Retina (tissue), 1 donor: ENCODE results near the gene MIOS.
"Not testable (repeated sequence)": the region's sequence is repeated elsewhere in the genome, so short reads cannot be mapped to it uniquely, and the experiment has no call there.

Source experiments
- DNase-seq: peaks from one replicate; pipeline ENCODE4 v3.0.0-alpha.2; 2016

Gene MIOS

DNA sequence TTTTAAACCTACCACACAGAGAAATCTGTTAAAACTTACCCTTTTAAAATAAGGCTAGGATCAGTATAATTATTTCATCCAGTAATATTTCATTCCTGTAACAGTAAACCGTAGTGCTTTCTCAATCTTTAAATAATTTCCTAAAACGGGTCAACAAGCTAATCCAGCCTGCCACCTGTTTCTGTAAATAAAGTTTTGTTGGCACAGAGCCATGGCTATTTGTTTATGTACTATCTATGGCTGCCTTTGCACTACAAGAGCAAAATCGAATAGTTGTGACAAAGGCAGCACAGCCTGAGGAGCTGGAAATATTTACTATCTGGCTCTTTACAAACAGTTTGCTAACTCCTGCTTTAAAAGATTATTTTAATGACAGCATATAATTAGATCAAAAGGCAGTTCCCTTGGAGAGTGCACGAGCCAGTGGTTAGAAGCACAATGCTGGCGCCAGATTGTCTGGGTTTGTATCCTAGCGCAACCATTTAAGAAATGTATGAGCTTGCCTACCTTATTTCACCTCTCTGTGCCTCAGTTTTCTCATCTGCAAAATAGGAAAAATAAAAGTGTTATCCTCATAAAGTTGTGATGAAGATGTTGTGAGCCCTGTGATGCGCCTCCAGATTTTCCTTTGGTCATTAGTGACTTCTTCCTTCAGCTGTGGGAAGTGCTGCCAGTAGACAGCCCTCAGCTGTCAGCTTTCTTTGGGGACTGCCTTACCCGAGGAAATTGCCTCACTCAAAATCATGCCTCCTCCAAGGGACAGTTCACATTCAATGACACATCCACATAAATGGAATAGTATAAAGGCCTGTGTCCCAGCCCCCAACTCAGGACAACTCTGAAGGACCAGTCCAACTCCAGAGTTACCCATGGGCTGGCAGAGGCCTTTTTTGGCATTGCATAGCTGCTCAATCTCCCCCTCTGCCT, 11.8 kb upstream of the MIOS start:
- no peak for DNase-seq

GRCh38 chr7:7556852-7557251, 9.8 kb upstream of the MIOS start:
- no peak for DNase-seq

DNA sequence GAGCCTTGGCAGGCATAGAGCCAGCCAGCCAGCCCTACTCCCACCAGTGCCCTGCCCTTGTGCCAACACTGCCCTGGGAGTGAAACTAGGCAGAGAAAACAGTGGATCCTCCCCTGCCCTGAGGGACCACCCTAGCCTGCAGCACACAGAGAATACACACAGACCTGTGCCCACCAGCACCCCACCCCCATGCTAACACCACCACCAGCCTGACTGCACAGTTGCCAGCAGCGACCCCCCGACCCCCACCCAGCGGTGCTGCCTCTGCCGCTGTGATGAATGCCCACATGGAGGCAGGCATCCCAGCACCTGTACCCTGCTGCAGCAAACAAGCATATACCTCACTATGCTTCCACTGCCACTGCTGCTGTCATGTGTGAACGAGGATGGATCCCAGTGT, 9.4 kb upstream of the MIOS start:
- no peak for DNase-seq

DNA sequence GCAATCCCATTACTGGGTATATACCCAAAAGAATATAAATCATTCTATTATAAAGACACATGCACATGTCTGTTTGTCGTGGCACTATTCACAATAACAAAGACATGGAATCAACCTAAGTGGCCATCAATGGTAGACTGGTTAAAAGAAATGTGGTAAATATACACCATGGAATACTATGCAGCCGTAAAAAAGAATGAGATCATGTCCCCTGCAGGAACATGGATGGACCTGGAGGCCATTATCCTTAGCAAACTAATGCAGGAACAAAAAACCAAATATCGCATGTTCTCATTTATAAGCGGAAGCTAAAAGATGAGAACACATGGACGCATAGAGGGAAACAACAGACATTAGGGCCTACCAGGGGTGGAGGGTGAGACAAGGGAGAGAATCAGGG, 5.1 kb upstream of the MIOS start:
- not testable (repeated sequence) for DNase-seq

DNA sequence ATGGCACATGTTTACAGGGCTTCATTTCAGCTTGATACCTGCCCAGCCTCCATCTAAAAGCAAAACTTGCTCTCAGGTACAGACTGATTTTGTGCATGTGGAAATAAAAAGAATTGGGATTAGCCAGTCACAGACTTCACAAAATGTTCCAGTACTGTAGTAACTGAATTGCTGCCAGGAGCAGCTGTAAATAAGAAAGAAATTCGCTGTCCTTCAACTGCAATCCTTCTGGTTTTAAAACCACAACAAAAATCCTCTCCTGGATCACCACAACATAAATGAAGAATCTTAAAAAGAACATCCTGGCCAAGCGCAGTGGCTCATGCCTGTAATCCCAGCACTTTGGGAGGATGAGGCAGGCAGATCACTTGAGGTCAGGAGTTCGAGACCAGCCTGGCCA, 3.9 kb upstream of the MIOS start:
- no peak for DNase-seq

DNA sequence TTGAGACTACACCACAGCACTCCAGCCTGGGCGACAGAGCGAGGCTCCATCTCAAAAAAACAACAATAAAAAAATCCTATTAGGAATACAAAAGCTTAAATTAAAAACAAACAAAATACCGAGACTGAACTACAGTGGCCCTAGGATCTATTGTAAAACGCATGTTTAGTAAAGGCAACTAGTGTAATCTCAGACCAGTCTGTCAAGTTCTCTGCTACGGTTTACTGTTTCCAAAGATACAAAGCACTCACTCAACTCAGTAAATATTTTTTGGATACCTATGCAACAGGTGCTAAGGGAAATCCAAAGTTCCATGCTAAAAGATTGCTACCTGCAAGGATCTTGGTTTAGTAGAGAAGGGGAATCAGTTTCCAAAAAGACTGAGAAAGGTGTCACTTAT, 3.4 kb upstream of the MIOS start:
- no peak for DNase-seq

DNA sequence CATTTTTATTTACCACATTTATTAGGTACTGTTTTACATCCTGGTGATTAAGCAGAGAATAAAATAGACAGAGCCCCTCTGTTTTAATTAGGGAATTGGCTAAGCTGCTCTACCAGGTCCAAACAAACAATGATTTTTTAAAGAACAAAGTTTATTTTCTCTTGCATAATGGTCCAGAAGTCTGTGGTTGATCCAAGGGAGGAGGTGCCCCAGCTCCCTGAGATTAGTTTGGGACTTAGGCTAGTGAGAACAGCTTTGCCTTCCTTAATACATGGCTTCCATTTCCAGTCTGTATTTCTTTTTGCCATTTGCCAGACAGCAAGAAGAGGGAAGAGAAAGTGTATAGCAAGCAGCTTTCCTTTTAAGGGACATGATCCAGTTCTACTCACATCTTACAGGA, 2.9 kb upstream of the MIOS start:
- DNase-seq: no peak

GRCh38 chr7:7564323-7564780, 2.3 kb upstream of the MIOS start:
- DNase-seq: no peak

GRCh38 chr7:7565018-7565680, 1.5 kb upstream of the MIOS start:
- DNase-seq: peak; percentile 8

GRCh38 chr7:7565746-7566650, 686 bp upstream of the MIOS start:
- no peak for DNase-seq

GRCh38 chr7:7567898-7568531, 1.3 kb downstream of the MIOS start:
- DNase-seq: peak; percentile 5

- DNase-seq: no peak
Observed at GRCh38 chr7:7568553-7568952, 1.9 kb downstream of the MIOS start.

DNA sequence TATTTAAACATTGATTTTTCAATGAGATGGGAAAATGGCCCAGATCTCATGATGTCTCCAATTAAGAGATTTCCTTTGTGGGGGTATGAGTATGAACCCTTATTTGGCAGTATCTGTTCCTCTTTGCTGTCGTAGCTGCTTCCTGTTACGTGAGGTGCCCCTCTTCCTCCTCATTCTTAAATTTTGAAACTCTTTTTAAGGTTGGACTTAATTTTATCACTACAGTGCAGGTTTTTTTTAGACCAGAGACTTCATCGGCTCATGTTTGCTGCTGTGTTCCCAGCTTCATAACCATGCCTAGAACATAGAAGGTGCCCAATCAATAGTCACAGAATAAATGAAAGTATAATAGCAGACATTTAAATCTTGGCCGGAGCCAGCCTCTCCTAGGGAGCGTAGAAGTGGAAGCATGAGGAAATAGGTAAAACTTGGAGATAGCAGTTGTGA, 2.4 kb downstream of the MIOS start:
- DNase-seq: no peak

DNA sequence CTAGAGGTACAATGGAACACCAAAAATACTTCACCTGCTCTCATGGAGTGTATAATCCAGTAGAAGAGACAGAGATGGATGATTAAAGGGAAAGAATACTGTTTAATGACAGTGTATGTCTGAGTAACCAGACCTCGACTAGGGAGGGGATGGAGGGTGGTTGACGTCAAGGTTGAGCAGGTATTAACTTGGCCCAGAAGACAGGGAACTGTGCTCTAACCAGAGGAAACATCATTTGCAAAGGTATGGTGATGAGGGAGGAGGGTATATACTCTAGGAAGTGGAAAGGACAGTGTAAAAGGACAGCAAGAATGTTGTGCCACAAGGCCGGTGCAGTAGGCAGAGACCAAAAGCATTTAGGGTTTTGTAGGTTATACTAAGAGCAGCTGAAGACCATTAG, 2.9 kb downstream of the MIOS start:
- no peak for DNase-seq

- no peak for DNase-seq
Observed at GRCh38 chr7:7570584-7570983, 3.9 kb downstream of the MIOS start.

DNA sequence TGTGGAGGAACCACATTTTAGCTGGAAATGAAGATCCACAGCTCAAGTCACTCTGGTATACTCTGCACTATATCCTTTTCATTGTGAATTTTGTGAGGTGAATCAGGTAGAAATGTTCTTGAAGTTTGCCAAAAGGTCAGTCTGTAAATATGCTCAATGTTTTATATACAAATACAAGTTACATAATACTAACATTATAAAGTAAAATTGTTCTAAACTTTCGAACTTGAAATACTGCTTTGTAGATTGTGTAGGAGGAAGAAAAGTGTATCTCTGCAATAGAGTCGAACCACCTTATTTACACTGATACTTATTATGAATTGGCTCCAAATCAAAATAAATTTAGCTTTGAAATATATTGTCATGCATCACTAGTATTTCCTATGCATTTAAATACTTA, 7.0 kb downstream of the MIOS start:
- no peak for DNase-seq

- no peak for DNase-seq
Observed at GRCh38 chr7:7576344-7576743, 9.7 kb downstream of the MIOS start.

DNA sequence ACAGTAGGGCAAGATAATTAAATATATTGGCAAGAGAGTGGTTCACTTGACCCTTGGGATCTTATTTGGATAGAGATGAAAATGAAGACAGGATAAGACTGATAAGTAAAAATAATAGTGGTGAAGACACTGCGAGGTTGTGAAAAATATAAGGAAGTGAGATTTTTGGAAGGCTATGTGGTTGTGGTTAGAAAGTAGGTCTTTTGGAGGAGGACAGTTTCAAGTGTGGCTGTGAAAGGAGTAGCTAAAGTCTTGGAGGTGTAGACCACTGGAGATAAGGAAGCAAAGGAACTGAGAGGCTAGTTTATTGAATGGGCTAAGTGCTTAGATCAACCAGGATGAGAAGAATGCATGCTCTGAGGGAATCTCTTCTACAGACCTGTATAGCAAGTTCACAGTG, 11.2 kb downstream of the MIOS start:
- DNase-seq: no peak

- no peak for DNase-seq
Observed at GRCh38 chr7:7579638-7580037, 13.0 kb downstream of the MIOS start.

DNA sequence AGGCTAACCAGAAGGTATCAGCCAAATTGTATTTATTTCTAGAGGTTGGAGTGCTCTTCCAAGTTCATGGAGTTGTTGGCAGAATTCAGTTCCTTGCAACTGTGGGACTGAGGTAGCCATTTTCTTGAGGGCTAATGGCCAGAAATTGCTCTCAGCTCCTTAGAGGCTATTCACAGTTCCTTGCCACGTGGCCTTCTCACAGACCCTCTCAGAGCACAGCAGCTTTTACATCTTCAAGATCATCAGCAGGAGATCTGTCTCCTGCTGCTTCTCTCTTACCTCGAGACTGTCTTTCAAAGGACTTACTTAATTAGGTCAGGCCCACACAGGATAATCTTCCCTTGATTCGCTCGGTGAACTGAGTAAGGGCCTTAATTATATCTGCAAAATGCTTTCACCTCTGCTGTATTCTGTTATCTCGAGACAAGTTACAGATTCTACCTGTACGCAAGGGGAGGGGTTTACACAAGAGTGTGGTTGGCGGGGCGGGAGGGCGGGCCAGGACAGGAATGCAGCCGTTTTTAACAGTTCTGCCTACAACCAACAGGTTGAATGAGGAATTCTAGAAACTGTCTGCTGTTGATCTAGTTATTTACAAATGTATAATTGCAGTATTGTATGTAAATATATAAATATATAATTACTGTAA, 15.0 kb downstream of the MIOS start:
- peak; percentile 17 for DNase-seq

GRCh38 chr7:7582596-7582995, 15.9 kb downstream of the MIOS start:
- no peak for DNase-seq

- no peak for DNase-seq
Observed at GRCh38 chr7:7583731-7584130, 17.0 kb downstream of the MIOS start.
